K562 (cell line): Measurements from ENCODE around the gene EDARADD. TPM values are rescaled to one million over a fixed set of nuclear protein-coding genes. Genes with fewer than 3 reads are reported as not detected.

Experiments
- ARNT ChIP-seq, 2 experiments: fragments of 450-650 bp; IDR thresholded peaks; 2 replicates each; pipeline ENCODE4 v1.6.1; 2016; ENCODE audit warnings: mild to moderate bottlenecking in 1 of 2
- DACH1 ChIP-seq: fragments of 450-650 bp; IDR thresholded peaks from 2 replicates; pipeline ENCODE4 v1.6.1; 2018; ENCODE audit not compliant: partially characterized antibody
- EWSR1 ChIP-seq: fragments of 450-650 bp; IDR thresholded peaks from 2 replicates; pipeline ENCODE4 v1.6.1; 2018; ENCODE audit warnings: borderline replicate concordance, mild to moderate bottlenecking, low read depth, moderate library complexity; ENCODE audit not compliant: partially characterized antibody
- POLR2A ChIP-seq: fragments of 450-650 bp; conservative IDR thresholded peaks from 2 replicates; pipeline ENCODE4 v1.6.1; 2016
- RBM17 ChIP-seq: fragments of 200-400 bp; formaldehyde crosslinking; IDR thresholded peaks from 2 replicates; pipeline ENCODE4 v1.6.1; 2017; ENCODE audit warnings: low read depth, mild to moderate bottlenecking, low read length, borderline replicate concordance
- SMARCA4 ChIP-seq: fragments of 450-650 bp; IDR thresholded peaks from 2 replicates; pipeline ENCODE4 v1.6.1; 2016
- ZNF263 ChIP-seq: sonication (generic); formaldehyde crosslinking; IDR thresholded peaks from 2 replicates; pipeline ENCODE4 v1.8.0; 2022; ENCODE audit warnings: mild to moderate bottlenecking, missing genetic modification reagents, borderline replicate concordance
- ZNF318 ChIP-seq, 2 experiments: fragments of 450-650 bp; IDR thresholded peaks; 2 replicates each; pipeline ENCODE4 v1.6.1; 2016; ENCODE audit warnings: mild to moderate bottlenecking in 2 of 2, borderline replicate concordance in 1 of 2, low read depth in 1 of 2, moderate library complexity in 1 of 2
- ZNF592 ChIP-seq: fragments of 450-650 bp; IDR thresholded peaks from 2 replicates; pipeline ENCODE4 v1.6.1; 2017; ENCODE audit warnings: antibody characterized with exemption, mild to moderate bottlenecking
- polyA plus RNA-seq, 8 experiments: library from polyadenylated mRNA; depleted of rRNA in 4 of 8; stranded (reverse) in 5 of 8; unstranded in 3 of 8; fragments of >200 nt; fragmentation: Nextera tagmentation in 2 of 8; fragmentation: Illumina TruSeq in 1 of 8; extraction: Ambion mirVana in 2 of 8; extraction: Trizol in 1 of 8; gene quantifications; 2 replicates each; pipeline versions ENCODE4 v1.2.1 to v1.2.3, GENCODE V29; 2011 to 2014; ENCODE audit warnings: inconsistent platforms in 1 of 8, missing spikeins in 1 of 8
- total RNA-seq, 7 experiments: library from RNA; depleted of rRNA in 6 of 7; stranded (reverse); fragments of >200 nt in 6 of 7; fragmentation: Illumina TruSeq in 2 of 7; extraction: Trizol in 2 of 7; gene quantifications; 2 replicates each; pipeline versions ENCODE4 v1.2.1 to v1.2.3, GENCODE V29; 2011 to 2021; ENCODE audit warnings: low replicate concordance in 1 of 7
- TF ChIP-seq, protein P1 (sequence below): fragments of 250-450 bp; sonication (Bioruptor Pico); IDR thresholded peaks from 2 replicates; pipeline ENCODE4 v1.4.0; 2020
- TF ChIP-seq, protein P2 (sequence below): fragments of 450-650 bp; IDR thresholded peaks from 2 replicates; pipeline ENCODE4 v1.6.1; 2016

The EDARADD gene
- total and polyA plus RNA-seq, 9 of the 15 experiments (the other 6 are each of a cell fraction or from before 2014, with no cell fraction given): 0.46 to 32.4 (median 20.6) TPM

GRCh38 chr1:236354330-236355147 is 39.5 kb upstream of the EDARADD start (continued):
- TF ChIP-seq ZNF318 (IDR thresholded peaks at IDR 0.05; ENCODE audit: borderline replicate concordance in 1 of 2, low read depth in 1 of 2) (peak in 1 of 2 experiments; percentile 28; a peak in 1 of 4 replicates), ZNF263 (CRISPR knock-in tag) (no peak), EWSR1 (no peak), DACH1 (no peak), SMARCA4 (peak; percentile 40), POLR2A (0 out of 2 replicates have a peak, but pooled peaks have one; percentile 20), RBM17 (no peak), ARNT (IDR thresholded peaks at IDR 0.05) (0 out of 4 replicates have a peak, but pooled peaks of 1 of the 2 experiments have one; percentile 29), ZNF592 (0 out of 2 replicates have a peak, but pooled peaks have one; percentile 51)
- TF ChIP-seq, protein P1, sequence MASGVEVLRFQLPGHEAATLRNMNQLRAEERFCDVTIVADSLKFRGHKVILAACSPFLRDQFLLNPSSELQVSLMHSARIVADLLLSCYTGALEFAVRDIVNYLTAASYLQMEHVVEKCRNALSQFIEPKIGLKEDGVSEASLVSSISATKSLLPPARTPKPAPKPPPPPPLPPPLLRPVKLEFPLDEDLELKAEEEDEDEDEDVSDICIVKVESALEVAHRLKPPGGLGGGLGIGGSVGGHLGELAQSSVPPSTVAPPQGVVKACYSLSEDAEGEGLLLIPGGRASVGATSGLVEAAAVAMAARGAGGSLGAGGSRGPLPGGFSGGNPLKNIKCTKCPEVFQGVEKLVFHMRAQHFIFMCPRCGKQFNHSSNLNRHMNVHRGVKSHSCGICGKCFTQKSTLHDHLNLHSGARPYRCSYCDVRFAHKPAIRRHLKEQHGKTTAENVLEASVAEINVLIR: no peak
- TF ChIP-seq, protein P2, sequence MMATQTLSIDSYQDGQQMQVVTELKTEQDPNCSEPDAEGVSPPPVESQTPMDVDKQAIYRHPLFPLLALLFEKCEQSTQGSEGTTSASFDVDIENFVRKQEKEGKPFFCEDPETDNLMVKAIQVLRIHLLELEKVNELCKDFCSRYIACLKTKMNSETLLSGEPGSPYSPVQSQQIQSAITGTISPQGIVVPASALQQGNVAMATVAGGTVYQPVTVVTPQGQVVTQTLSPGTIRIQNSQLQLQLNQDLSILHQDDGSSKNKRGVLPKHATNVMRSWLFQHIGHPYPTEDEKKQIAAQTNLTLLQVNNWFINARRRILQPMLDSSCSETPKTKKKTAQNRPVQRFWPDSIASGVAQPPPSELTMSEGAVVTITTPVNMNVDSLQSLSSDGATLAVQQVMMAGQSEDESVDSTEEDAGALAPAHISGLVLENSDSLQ: peak; percentile 33; the same call in 1 of the 2 replicates
